Kidney (tissue), 14 donors: ENCODE data around the gene C11orf21. TPM values are rescaled to one million over a fixed set of nuclear protein-coding genes. Genes with fewer than 3 reads are reported as not detected.
A peak's percentile ranks its signal among the peaks of the same experiment; 100 is the strongest.

ENCODE experiments used
- DNase-seq, 5 donors: peaks; one replicate each; pipeline ENCODE4 v3.0.0-alpha.2; 2013 to 2020
- FAIRE-seq: peaks from 2 replicates; lab custom pipeline; 2012; peaks lifted over from hg19 to GRCh38; lab: Jason Lieb, UNC
- H3K27ac ChIP-seq, 2 donors: one replicate each; pipeline ENCODE4 v1.7.0; 2013; ENCODE audit warnings: low read depth in 2 of 2, low read length in 2 of 2, inconsistent platforms in 1 of 2
- H3K27me3 ChIP-seq: one replicate; pipeline ENCODE4 v1.7.1; 2013; ENCODE audit warnings: low read length, inconsistent platforms; ENCODE audit not compliant: control insufficient read depth, insufficient read depth
- H3K36me3 ChIP-seq, 3 donors: one replicate each; pipeline versions ENCODE4 v1.7.0 to v1.7.1; 2013; ENCODE audit warnings: low read length in 3 of 3, control low read depth in 1 of 3, inconsistent platforms in 1 of 3; ENCODE audit not compliant: insufficient read depth in 3 of 3, control insufficient read depth in 2 of 3
- H3K4me1 ChIP-seq, 3 donors: one replicate each; pipeline versions ENCODE4 v1.7.0 to v1.7.1; 2013; ENCODE audit warnings: low read length in 3 of 3, inconsistent platforms in 1 of 3, low read depth in 1 of 3; ENCODE audit not compliant: control insufficient read depth in 2 of 3, insufficient read depth in 2 of 3
- H3K4me3 ChIP-seq, 3 donors: one replicate each; pipeline versions ENCODE4 v1.7.0 to v1.8.1; 2013; ENCODE audit warnings: low read length in 3 of 3, control low read depth in 1 of 3, inconsistent platforms in 1 of 3
- H3K9ac ChIP-seq, 3 donors: one replicate each; pipeline versions ENCODE4 v1.7.0 to v1.7.1; 2013; ENCODE audit warnings: low read length in 3 of 3, control low read depth in 1 of 3, inconsistent platforms in 1 of 3
- H3K9me3 ChIP-seq, 3 donors: one replicate each; pipeline versions ENCODE4 v1.7.0 to v1.7.1; 2013; ENCODE audit warnings: low read length in 3 of 3, control low read depth in 1 of 3, inconsistent platforms in 1 of 3; ENCODE audit not compliant: control insufficient read depth in 2 of 3, insufficient read depth in 1 of 3
- CTCF ChIP-seq: IDR thresholded peaks from 3 replicates; pipeline ENCODE4 v1.5.1; 2012; ENCODE audit warnings: mild to moderate bottlenecking, moderate library complexity, borderline replicate concordance; ENCODE audit not compliant: insufficient read depth; ENCODE audit errors: extremely low read depth
- intact Hi-C: fragments of 100-400 bp; cut with DNase I; formaldehyde crosslinking; loops from one replicate; pipeline ENCODE4 v1.11.1; 2022
- polyA plus RNA-seq: library from polyadenylated mRNA; stranded (reverse); fragments of 350-450 nt; fragmentation: Illumina TruSeq; extraction: RNeasy Lipid Tissue Mini Kit (QIAGEN cat#74804); gene quantifications from one replicate; pipeline ENCODE4 v1.2.3, GENCODE V29; 2014; ENCODE audit warnings: low read depth, low replicate concordance; ENCODE audit not compliant: insufficient read depth
- total RNA-seq: library from RNA; stranded (reverse); fragmentation: NEBNext Ultra II Directional; extraction: Animal tissue kit (Norgen Biotek cat#: 25700); gene quantifications from one replicate; pipeline ENCODE4 v1.2.1, GENCODE V29; 2021
- donor health status: control.
- donor health status: control.
- donor health status: control.
- donor health status: control.
- donor health status: control.
- donor health status: DM: yes; HTN: yes; CAD: no.
- donor health status: Normal renal cell carcinoma (clear cell type).

The C11orf21 gene
- total and polyA plus RNA-seq, 2 donors from 2014 or later = 0.17 to 4.9 TPM

DNA sequence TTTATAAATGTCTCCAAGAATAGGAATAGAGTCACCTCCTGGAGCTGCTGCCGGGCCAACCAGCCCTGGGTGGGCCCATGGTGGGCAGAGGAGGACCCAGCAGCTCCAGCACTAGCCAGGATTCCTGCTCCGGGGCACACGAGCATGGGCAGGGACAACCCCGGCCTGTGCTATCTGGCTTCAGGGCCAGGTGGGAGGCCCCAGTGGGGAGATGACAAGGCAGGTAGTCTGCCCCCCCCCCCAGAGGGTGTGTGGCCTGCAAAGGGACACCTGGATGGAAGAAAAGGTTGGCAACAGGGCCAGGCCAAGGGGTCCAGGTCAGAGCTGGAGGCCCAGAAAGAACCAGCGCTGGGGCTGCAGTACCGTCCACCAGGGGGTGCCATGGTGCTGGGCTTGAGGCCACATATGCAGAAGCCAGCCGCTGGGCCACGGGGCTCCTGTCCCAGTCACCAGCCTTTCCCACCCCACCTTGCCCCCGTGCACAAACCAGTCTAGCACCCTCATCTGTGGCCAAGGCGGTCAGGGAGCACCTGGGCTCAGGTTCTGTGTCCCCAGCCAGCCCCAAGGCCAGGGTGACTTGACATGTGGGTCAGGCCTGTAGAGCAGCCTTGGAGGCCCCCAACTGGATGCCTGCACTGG is 3.5 kb upstream of the C11orf21 start:
- no peak overlapping the region for H3K4me3 ChIP-seq
- H3K27ac ChIP-seq = peak overlapping the region; percentile 17 to 22
- H3K4me1 ChIP-seq = peaks cover 3 to 16% (median 6%) of the 10 kb centered on the region in 3 donors
- H3K36me3 ChIP-seq = no peaks in the 10 kb centered on the region
- FAIRE-seq (no peak), DNase-seq (peak; percentile 69 to 94 (median 83))
- peak overlapping the region in 1 of 3 donors; percentile 7 for H3K9ac ChIP-seq
- TF ChIP-seq CTCF = peak; percentile 96
- H3K9me3 ChIP-seq = no peaks in the 10 kb centered on the region
- intact Hi-C loops = no loop called here
- no peaks in the 10 kb centered on the region for H3K27me3 ChIP-seq

DNA sequence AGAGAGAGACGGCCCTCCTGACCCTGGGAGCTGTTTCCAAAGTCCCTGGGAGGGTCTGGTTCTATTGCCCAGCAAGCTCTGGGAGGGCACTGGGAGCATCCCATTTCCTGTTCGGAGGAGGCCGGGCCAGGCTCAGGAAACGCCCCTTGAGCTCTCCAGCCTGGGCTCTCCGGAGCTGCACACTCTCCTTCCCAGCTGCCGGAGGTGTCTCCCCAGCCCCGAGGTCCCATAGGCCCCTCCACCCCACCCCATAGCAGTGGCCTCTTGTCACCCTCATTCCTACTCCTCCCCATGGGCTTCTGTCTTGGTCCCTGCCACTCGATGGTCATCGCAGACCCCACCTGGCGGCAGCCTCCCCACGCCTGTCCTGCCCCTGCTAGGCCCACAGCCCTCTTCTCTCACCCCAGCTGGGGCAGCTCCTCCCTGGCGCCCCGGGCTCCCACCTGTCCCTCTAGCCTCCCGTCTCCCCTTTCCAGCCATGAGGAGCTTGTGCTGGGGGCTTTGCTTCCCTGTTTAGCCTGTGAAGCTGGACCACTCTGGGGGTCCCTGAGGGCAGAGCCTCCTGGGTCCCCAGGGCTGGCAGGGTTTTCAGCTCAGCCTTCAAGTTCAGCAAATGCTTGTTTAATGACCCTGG is 2.9 kb upstream of the C11orf21 start:
- H3K9me3 ChIP-seq = no peaks in the 10 kb centered on the region
- intact Hi-C loops = loop anchor here (5.0 kb wide), 1 partner anchor 113 kb away; no protein-coding TSS in a partner anchor

GRCh38 chr11:2303627-2304505 is 2.1 kb upstream of the C11orf21 start:
- Histone ChIP-seq H3K27ac (no peak overlapping the region), H3K36me3 (no peaks in the 10 kb centered on the region), H3K9ac (no peak overlapping the region), H3K4me1 (peaks cover 3 to 16% (median 6%) of the 10 kb centered on the region in 3 donors), H3K9me3 (no peaks in the 10 kb centered on the region), H3K4me3 (no peak overlapping the region), H3K27me3 (no peaks in the 10 kb centered on the region)
- FAIRE-seq (no peak), DNase-seq (peak in 3 of 5 donors; percentile 9 to 72 (median 55))
- no peak for TF ChIP-seq CTCF
- intact Hi-C loops = loop anchor here (5.0 kb wide), 1 partner anchor 113 kb away; no protein-coding TSS in a partner anchor

More for the DNA sequence above, 2.9 kb upstream of the C11orf21 start:
- Histone ChIP-seq H3K36me3 (no peaks in the 10 kb centered on the region), H3K9ac (peak overlapping the region in 1 of 3 donors; percentile 7), H3K27ac (no peak overlapping the region), H3K27me3 (no peaks in the 10 kb centered on the region), H3K4me1 (peaks cover 3 to 16% (median 6%) of the 10 kb centered on the region in 3 donors), H3K4me3 (no peak overlapping the region)
- DNase-seq = peak in 3 of 5 donors; percentile 9 to 74 (median 55)
- no peak for FAIRE-seq
- no peak for TF ChIP-seq CTCF
